ENCODE measurements around the gene PHC1.

DNA sequence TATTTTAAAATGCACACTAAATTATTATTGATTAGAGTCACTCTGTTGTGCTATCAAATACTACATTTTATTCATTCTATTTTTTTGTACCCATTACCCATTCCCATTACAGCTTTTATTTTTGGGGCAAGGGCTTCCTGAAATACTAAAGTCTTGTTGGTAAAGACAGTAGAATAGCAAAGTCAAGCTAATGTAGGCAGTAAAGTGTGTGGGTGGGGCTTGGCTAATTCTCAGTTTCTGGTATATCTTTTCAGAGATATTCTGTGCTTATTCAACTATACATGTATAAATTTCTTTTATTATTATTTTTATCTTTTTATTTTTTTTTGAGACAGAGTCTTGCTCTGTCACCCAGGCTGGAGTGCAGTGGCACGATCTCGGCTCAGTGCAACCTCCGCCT is 22.3 kb upstream of the PHC1 start:
- TF ChIP-seq ARNT (IDR thresholded peaks at IDR 0.05), result no peak
- no peak for TF ChIP-seq SUZ12 (IDR thresholded peaks at IDR 0.05)
- TF ChIP-seq FOXM1 (IDR thresholded peaks at IDR 0.05; ENCODE audit: borderline replicate concordance), result no peak
- no peak for TF ChIP-seq FOXA1 (IDR thresholded peaks at IDR 0.05)
- TF ChIP-seq SP1 (IDR thresholded peaks at IDR 0.05), result no peak
- no peak for TF ChIP-seq HDGF (IDR thresholded peaks at IDR 0.05; ENCODE audit: borderline replicate concordance)
- TF ChIP-seq, protein P1, sequence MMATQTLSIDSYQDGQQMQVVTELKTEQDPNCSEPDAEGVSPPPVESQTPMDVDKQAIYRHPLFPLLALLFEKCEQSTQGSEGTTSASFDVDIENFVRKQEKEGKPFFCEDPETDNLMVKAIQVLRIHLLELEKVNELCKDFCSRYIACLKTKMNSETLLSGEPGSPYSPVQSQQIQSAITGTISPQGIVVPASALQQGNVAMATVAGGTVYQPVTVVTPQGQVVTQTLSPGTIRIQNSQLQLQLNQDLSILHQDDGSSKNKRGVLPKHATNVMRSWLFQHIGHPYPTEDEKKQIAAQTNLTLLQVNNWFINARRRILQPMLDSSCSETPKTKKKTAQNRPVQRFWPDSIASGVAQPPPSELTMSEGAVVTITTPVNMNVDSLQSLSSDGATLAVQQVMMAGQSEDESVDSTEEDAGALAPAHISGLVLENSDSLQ (IDR thresholded peaks at IDR 0.05), result no peak
- TF ChIP-seq LEF1 (IDR thresholded peaks at IDR 0.05; ENCODE audit: borderline replicate concordance), result no peak
- no peak for TF ChIP-seq ELF4 (IDR thresholded peaks at IDR 0.05)
- no peak for TF ChIP-seq FOXK2 (IDR thresholded peaks at IDR 0.05)
- TF ChIP-seq NFRKB (IDR thresholded peaks at IDR 0.05), result no peak
- no peak for TF ChIP-seq L3MBTL2 (conservative IDR thresholded peaks at IDR 0.05)

Data from HEK293T (cell line).